ENCODE data around the gene SEC61G. TPM values are rescaled to one million over a fixed set of nuclear protein-coding genes. Genes with fewer than 3 reads are reported as not detected.

Gene SEC61G
- total and polyA plus RNA-seq, 2 of the 4 experiments (the other 2 are of a cell fraction), result 387 to 685 TPM

GRCh38 chr7:54749200-54749599 lies 9.8 kb downstream of the SEC61G start:
- Histone ChIP-seq H2BK5ac (ENCODE audit: low read depth, low read length, poor library complexity, severe bottlenecking) (no peak overlapping the region), H3K4me3 (ENCODE audit: insufficient read depth, low read depth, low read length) (no peak overlapping the region), H3K9me3 (ENCODE audit: control insufficient read depth, insufficient read depth, low read length) (no peaks in the 10 kb centered on the region), H3K4me2 (ENCODE audit: low read depth, low read length) (no peak overlapping the region), H2AK9ac (replicated peaks; ENCODE audit: low read depth, low read length, poor library complexity) (no peak overlapping the region), H2BK20ac (ENCODE audit: low read depth, low read length) (no peak overlapping the region), H3K23ac (ENCODE audit: low read depth, low read length) (no peak overlapping the region), H2AK5ac (ENCODE audit: low read depth, low read length) (no peak overlapping the region), H3K27me3 (ENCODE audit: control insufficient read depth, insufficient read depth, low read length) (no peaks in the 10 kb centered on the region), H4K91ac (ENCODE audit: insufficient read depth, low read depth, low read length) (no peak overlapping the region), H3K4me1 (ENCODE audit: control insufficient read depth, insufficient read depth, low read length) (no peaks in the 10 kb centered on the region), H4K8ac (ENCODE audit: low read depth in 2 of 2, low read length in 2 of 2) (no peak overlapping the region), H3K56ac (ENCODE audit: extremely low read depth, insufficient read depth, low read length) (no peak overlapping the region), H3K79me1 (ENCODE audit: low read depth in 1 of 2, low read length in 2 of 2) (peaks cover 36 to 59% of the 10 kb centered on the region in 2 experiments), H3K4ac (ENCODE audit: low read depth, low read length) (no peak overlapping the region), H2BK15ac (ENCODE audit: low read depth, low read length) (no peak overlapping the region), H4K5ac (ENCODE audit: low read depth, low read length) (no peak overlapping the region), H3K9ac (ENCODE audit: low read depth, low read length) (no peak overlapping the region), H2AFZ (replicated peaks; ENCODE audit: low read length, poor library complexity) (no peak overlapping the region), H4K20me1 (ENCODE audit: insufficient read depth, low read length) (peaks cover 45% of the 10 kb centered on the region), H3K9me1 (ENCODE audit: insufficient read depth, low read length) (peaks cover 7% of the 10 kb centered on the region; the same call in 1 of the 2 replicates), H3K27ac (ENCODE audit: insufficient read depth, low read length) (no peak overlapping the region), H3K18ac (ENCODE audit: low read depth, low read length) (no peak overlapping the region), H3K14ac (replicated peaks; ENCODE audit: low read depth, low read length) (no peak overlapping the region), H3K36me3 (ENCODE audit: control insufficient read depth, insufficient read depth, low read length) (peaks cover 39% of the 10 kb centered on the region), H2BK120ac (ENCODE audit: low read depth, low read length) (no peak overlapping the region)
- BruUV-seq (replicated peaks), result no TSS peak
- in situ Hi-C loops (cut with MboI; ENCODE audit: low sequenced_read_pairs), result no loop called here
- CTCF ChIA-PET, result interaction anchor here (1.1 kb wide), 1 partner anchor 10 kb away, joined by 3 read pairs; no protein-coding TSS in a partner anchor
- DNase-seq (no peak), ATAC-seq (ENCODE audit: low read depth) (no peak)
- dilution Hi-C loops (cut with HindIII; ENCODE audit: low sequenced_read_pairs, unreplicated experiment), result no loop called here
- intact Hi-C loops (cut with micrococcal nuclease), result no loop called here
- no peak for TF ChIP-seq NFE2L2 (IDR thresholded peaks at IDR 0.05; ENCODE audit: low read depth, low read length)
- 93% methylated on average over 2 of the region's 6 CpGs; no CpG with 5 or more reads in 1 of the 2 experiments for WGBS, 2 experiments (ENCODE audit: extremely low coverage in 2 of 2, insufficient read length in 1 of 2)
- POLR2A ChIA-PET (ENCODE audit: unreplicated experiment), result no interaction called here

All from IMR-90 (cell line).